Upper lobe of right lung (tissue), 1 donor: ENCODE results near the gene LTBP3. TPM values are rescaled to one million over a fixed set of nuclear protein-coding genes. Genes with fewer than 3 reads are reported as not detected.

Source experiments
- ATAC-seq: fragments of 200-7000 bp; cut with Tn5 transposase; one replicate; pipeline ENCODE4 v1.9.1; 2020; ENCODE audit warnings: mild to moderate bottlenecking, moderate library complexity
- DNase-seq: peaks from one replicate; pipeline ENCODE4 v3.0.0-alpha.2; 2020
- H3K27ac ChIP-seq: fragments of 200-600 bp; one replicate; pipeline ENCODE4 v1.8.0; 2022
- H3K27me3 ChIP-seq: fragments of 200-600 bp; one replicate; pipeline ENCODE4 v1.8.0; 2022; ENCODE audit warnings: mild to moderate bottlenecking
- H3K36me3 ChIP-seq: fragments of 200-600 bp; one replicate; pipeline ENCODE4 v1.8.0; 2022
- H3K4me1 ChIP-seq: fragments of 200-600 bp; one replicate; pipeline ENCODE4 v1.8.0; 2022
- H3K4me3 ChIP-seq: fragments of 200-600 bp; one replicate; pipeline ENCODE4 v1.8.0; 2022; ENCODE audit warnings: mild to moderate bottlenecking
- H3K9me3 ChIP-seq: fragments of 200-600 bp; one replicate; pipeline ENCODE4 v1.8.0; 2022
- intact Hi-C: fragments of 100-400 bp; cut with DNase I; formaldehyde crosslinking; loops from one replicate; pipeline ENCODE4 v1.11.0; 2022
- total RNA-seq: library from RNA; stranded (reverse); fragmentation: NEBNext Ultra II Directional; extraction: Animal tissue kit (Norgen Biotek cat#: 25700); gene quantifications from one replicate; pipeline ENCODE4 v1.2.1, GENCODE V29; 2021
- TF ChIP-seq, protein P1 (sequence below): fragments of 200-600 bp; IDR thresholded peaks from one replicate; pipeline ENCODE4 v1.8.0; 2022; ENCODE audit warnings: antibody characterized with exemption
- donor health status: DM: no; HTN: yes; CAD: no; lungs with severe emphysema.

The LTBP3 gene
- total RNA-seq, 1 donor from 2014 or later: 128 TPM

- Histone ChIP-seq H3K27ac (peak overlapping the region; percentile 100), H3K36me3 (no peaks in the 10 kb centered on the region), H3K4me3 (peak overlapping the region; percentile 13), H3K9me3 (no peaks in the 10 kb centered on the region), H3K4me1 (peaks cover 92% of the 10 kb centered on the region), H3K27me3 (no peaks in the 10 kb centered on the region)
- ATAC-seq: peak; percentile 38
- TF ChIP-seq, protein P1, sequence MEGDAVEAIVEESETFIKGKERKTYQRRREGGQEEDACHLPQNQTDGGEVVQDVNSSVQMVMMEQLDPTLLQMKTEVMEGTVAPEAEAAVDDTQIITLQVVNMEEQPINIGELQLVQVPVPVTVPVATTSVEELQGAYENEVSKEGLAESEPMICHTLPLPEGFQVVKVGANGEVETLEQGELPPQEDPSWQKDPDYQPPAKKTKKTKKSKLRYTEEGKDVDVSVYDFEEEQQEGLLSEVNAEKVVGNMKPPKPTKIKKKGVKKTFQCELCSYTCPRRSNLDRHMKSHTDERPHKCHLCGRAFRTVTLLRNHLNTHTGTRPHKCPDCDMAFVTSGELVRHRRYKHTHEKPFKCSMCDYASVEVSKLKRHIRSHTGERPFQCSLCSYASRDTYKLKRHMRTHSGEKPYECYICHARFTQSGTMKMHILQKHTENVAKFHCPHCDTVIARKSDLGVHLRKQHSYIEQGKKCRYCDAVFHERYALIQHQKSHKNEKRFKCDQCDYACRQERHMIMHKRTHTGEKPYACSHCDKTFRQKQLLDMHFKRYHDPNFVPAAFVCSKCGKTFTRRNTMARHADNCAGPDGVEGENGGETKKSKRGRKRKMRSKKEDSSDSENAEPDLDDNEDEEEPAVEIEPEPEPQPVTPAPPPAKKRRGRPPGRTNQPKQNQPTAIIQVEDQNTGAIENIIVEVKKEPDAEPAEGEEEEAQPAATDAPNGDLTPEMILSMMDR: no peak
- DNase-seq: peak; percentile 78
- intact Hi-C loops: no loop called here
These were observed 65.4 kb downstream of the LTBP3 start for GRCh38 chr11:65492637-65493366.

GRCh38 chr11:65492387-65492636 lies 65.8 kb downstream of the LTBP3 start:
- ATAC-seq: no peak
- Histone ChIP-seq H3K4me3 (no peak overlapping the region), H3K4me1 (peaks cover 97% of the 10 kb centered on the region)

GRCh38 chr11:65491614-65492386 lies 66.4 kb downstream of the LTBP3 start:
- H3K36me3 ChIP-seq: no peaks in the 10 kb centered on the region
- TF ChIP-seq, protein P1: no peak
- peak; percentile 86 for DNase-seq
- H3K4me1 ChIP-seq: peaks cover 99% of the 10 kb centered on the region
- intact Hi-C loops: no loop called here
- peak overlapping the region; percentile 100 for H3K27ac ChIP-seq
- peak; percentile 62 for ATAC-seq
- no peaks in the 10 kb centered on the region for H3K27me3 ChIP-seq
- no peaks in the 10 kb centered on the region for H3K9me3 ChIP-seq
- no peak overlapping the region for H3K4me3 ChIP-seq

More at GRCh38 chr11:65492387-65492636, 65.8 kb downstream of the LTBP3 start:
- Histone ChIP-seq H3K36me3 (no peaks in the 10 kb centered on the region), H3K9me3 (no peaks in the 10 kb centered on the region), H3K27me3 (no peaks in the 10 kb centered on the region), H3K27ac (peak overlapping the region; percentile 100)
- TF ChIP-seq, protein P1: no peak
- no peak for DNase-seq
- intact Hi-C loops: no loop called here

GRCh38 chr11:65491163-65491465 lies 67.0 kb downstream of the LTBP3 start:
- ATAC-seq (no peak), DNase-seq (no peak)
- Histone ChIP-seq H3K4me1 (peaks cover 98% of the 10 kb centered on the region), H3K27me3 (no peaks in the 10 kb centered on the region), H3K4me3 (no peak overlapping the region), H3K36me3 (no peaks in the 10 kb centered on the region), H3K9me3 (no peaks in the 10 kb centered on the region), H3K27ac (peak overlapping the region; percentile 100)
- intact Hi-C loops: no loop called here
- TF ChIP-seq, protein P1: no peak

GRCh38 chr11:65489706-65490320 lies 68.3 kb downstream of the LTBP3 start:
- no peaks in the 10 kb centered on the region for H3K9me3 ChIP-seq
- intact Hi-C loops: no loop called here
- H3K4me3 ChIP-seq: no peak overlapping the region
- DNase-seq (peak; percentile 53), ATAC-seq (no peak)
- peaks cover 90% of the 10 kb centered on the region for H3K4me1 ChIP-seq
- no peaks in the 10 kb centered on the region for H3K36me3 ChIP-seq
- TF ChIP-seq, protein P1: no peak
- peak overlapping the region; percentile 100 for H3K27ac ChIP-seq
- H3K27me3 ChIP-seq: no peaks in the 10 kb centered on the region
